ENCODE data around the gene PIK3R3. TPM values are rescaled to one million over a fixed set of nuclear protein-coding genes. Genes with fewer than 3 reads are reported as not detected.
A peak's percentile ranks its signal among the peaks of the same experiment; 100 is the strongest.

PIK3R3 gene
- total and polyA plus RNA-seq, 12 donors = 15.4 to 54.5 (median 34.0) TPM

- WGBS, 2 donors = 82 to 86% methylated on average over 27 of the region's 27 CpGs
- peak in 3 of 8 donors; percentile 3 to 45 (median 6) for ATAC-seq
- peak in 1 of 9 donors; percentile 33 for TF ChIP-seq CTCF (IDR thresholded peaks at IDR 0.05)
- Histone ChIP-seq H3K4me1 (peaks cover 0 to 41% (median 30%) of the 10 kb centered on the region in 9 donors), H3K27ac (peak overlapping the region in 3 of 10 donors; percentile 6 to 28 (median 9)), H3K27me3 (no peaks in the 10 kb centered on the region), H3K4me3 (no peak overlapping the region), H3K9me3 (no peaks in the 10 kb centered on the region), H3K36me3 (peaks cover 0 to 64% (median 26%) of the 10 kb centered on the region in 9 donors)
- DNase-seq = no peak
- intact Hi-C loops (cut with DNase I) = loop anchor here in 7 of 10 donors (2.0 to 5.0 kb wide), 4 partner anchors 97 to 187 kb away; partner anchors contain the start of gene PIK3R3 (in 4 of the 7)
Measured at GRCh38 chr1:46034601-46035516, 97.6 kb downstream of the PIK3R3 start.

- intact Hi-C loops (cut with DNase I) = no loop called here
- Histone ChIP-seq H3K27ac (peak overlapping the region in 4 of 10 donors; percentile 20 to 43 (median 32)), H3K36me3 (peaks cover 0 to 80% (median 29%) of the 10 kb centered on the region in 9 donors), H3K4me1 (peaks cover 2 to 39% (median 23%) of the 10 kb centered on the region in 9 donors), H3K9me3 (no peaks in the 10 kb centered on the region), H3K4me3 (no peak overlapping the region), H3K27me3 (no peaks in the 10 kb centered on the region)
- no peak for TF ChIP-seq CTCF (IDR thresholded peaks at IDR 0.05)
- WGBS, 2 donors = 82 to 87% methylated on average over 26 of the region's 26 CpGs
- DNase-seq = no peak
- ATAC-seq = no peak
Measured at GRCh38 chr1:46030876-46031660, 101.4 kb downstream of the PIK3R3 start.

- 96 to 99% methylated on average over 18 of the region's 18 CpGs for WGBS, 2 donors
- no peak for ATAC-seq
Measured at GRCh38 chr1:46030074-46030870, 102.2 kb downstream of the PIK3R3 start.

More at GRCh38 chr1:46030074-46030870, 102.2 kb downstream of the PIK3R3 start:
- no peaks in the 10 kb centered on the region for H3K27me3 ChIP-seq
- peaks cover 0 to 72% (median 29%) of the 10 kb centered on the region in 9 donors for H3K36me3 ChIP-seq
- DNase-seq = no peak
- intact Hi-C loops (cut with DNase I) = no loop called here
- TF ChIP-seq CTCF (IDR thresholded peaks at IDR 0.05) = no peak
- peak overlapping the region in 2 of 10 donors; percentile 80 to 82 for H3K27ac ChIP-seq
- peaks cover 2 to 47% (median 29%) of the 10 kb centered on the region in 9 donors for H3K4me1 ChIP-seq
- H3K9me3 ChIP-seq = no peaks in the 10 kb centered on the region
- no peak overlapping the region for H3K4me3 ChIP-seq

Measured in heart right ventricle (tissue), 16 donors.